GM18526 (cell line): ENCODE measurements around the gene CCDC158.

ENCODE experiments used
- POLR2A ChIP-seq: IDR thresholded peaks from 3 replicates; pipeline ENCODE4 v1.6.1; 2011; ENCODE audit not compliant: insufficient read length; ENCODE audit errors: extremely low read depth

The CCDC158 gene

DNA sequence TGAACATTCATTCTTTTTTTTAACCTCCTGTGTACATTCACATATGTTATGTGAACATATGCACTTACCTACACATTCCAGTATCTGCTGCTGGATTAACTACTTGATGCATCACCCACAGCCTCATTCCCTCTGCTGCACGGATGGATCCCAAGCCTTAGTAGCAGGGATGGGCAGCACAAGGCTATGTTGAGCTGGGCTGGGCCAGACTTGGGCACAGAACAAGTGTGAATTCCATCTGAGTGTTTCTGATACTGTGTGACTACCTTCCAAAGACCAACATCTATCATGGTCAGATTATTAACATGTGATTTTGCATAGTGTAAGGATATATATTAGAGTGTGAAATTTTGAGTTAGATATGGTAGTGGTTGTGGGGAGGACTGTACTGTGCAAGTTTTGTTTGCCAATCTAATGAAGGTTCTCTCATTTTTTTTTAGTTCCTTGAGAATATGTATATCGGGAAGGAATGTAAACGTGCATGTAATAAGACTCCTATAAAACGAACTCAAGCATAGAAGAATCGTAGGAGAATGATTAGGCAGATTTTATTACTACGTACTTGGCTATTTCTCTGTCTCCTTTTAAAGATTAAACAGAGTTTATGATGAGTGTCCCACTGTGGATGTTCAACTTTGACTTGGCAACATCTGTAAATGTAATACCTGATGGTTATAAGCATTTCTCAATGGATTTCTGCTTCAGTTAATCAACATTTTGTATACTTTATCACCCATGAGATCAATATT is 137.8 kb downstream of the CCDC158 start:
- TF ChIP-seq POLR2A, result no peak

DNA sequence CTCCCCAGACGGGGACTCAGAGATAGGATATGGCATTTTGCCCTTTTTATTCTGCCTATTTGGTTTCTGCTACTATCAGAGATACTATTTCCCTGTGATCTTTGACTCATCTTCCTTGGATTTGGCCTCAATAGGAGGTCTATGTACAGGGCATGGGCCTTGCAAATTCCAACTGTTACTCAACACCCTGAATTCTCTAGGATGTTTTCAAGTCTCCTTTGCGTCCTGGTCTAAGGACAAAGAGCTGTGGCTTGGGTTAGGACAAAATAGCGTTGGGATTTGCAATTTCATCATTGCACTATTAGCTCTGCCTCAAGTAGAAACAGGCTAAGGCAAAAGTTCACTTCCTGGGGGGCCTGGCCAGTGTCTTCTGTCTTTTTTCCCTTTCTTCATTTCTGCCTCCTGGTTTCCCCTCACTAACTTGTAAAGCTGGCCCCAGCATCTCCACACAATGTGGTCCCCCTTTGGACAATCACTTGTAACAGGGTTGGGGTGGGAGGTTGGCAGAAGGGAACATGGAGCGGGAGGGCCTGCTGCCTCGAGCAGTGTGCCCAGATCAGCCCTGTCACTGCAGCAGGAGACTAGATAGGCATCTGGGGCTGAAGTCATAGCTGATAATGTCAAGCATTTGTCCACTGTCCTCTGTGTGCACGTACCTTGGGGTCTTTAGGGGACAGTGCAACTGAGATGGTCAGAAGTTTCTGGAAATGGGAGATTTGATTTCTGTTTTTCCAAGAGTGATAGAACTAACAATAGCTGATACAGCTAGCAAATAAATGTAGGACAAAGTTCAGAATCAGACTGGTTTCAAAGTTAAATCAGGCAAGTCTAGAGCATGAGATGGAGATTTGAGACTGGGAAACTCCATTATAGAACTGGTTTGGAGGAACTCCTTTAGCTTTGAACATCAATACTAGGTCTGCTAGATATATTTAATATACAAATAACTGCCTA is 140.2 kb downstream of the CCDC158 start:
- no peak for TF ChIP-seq POLR2A

DNA sequence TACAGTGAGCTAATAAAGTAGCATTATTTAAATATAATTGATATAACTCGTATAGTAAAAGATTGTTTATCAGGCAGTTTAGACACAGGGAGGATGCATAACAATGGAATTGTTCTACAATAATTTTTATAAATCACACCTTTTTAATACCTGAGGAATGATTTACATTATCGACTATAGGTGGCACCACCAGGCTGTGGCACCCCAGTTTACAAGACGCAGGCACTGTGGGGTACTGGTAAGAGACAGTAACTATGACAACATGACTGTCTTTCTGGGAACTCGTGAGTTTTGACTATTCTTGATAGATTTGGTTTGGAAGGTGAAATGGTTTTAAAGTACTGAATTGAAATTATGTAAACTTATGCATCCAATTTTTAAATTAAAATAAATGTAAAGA is 141.5 kb downstream of the CCDC158 start:
- TF ChIP-seq POLR2A, result no peak

DNA sequence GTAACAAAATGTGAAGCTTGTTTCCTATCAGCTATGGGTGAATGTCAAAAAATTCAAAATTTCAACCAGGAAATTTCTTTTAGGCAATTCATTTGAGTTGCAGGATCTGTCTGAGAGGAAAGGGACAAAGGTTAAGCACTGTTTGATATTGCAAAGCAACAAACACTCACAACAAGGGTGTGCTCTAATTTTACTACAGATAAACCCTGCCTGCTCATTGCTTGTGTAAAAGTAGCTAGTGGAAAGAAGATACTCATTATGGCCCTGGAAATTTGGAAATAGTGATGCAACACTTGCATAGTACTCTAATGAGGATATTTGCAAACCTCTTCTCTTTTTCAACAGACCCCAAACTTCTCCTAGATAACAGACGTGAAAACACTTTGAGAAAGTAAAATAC is 142.4 kb downstream of the CCDC158 start:
- TF ChIP-seq POLR2A, result no peak

DNA sequence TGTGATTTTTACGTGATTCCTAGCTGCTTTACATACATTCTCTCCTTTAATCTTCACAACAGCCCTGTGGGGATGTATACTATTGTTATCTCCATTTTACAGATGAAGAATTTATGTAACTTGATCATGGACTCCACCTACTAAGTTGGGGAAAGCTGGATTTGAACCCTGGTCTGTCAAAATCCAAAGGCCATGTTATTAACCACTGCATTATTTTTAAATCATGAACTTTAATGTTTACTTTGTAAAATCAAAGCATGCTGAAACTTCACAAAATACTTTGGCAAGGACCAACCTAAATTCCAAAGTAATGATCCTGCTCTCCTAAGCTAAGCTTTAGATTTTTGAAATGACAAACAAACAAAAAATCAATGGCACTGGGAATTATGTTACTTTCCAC is 143.3 kb downstream of the CCDC158 start:
- TF ChIP-seq POLR2A, result no peak

DNA sequence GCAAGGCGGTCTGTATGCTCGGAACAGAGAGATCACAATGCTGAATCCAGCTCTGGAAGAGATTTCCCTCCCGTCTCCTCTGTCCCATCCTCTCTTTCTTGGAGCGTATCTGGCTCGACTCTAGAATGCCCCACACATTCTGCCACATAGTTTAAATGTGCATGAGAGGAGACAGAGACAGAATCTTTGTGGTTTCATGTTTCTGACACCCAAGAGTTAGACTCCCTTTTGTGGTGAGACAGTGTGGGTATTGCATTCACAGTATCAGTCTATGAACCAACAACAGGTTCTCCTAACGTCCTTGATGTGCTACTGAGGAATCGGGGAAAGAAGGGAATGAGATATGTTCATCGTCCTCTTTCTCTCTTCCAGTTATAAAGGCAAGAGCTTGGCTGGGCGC is 144.1 kb downstream of the CCDC158 start:
- TF ChIP-seq POLR2A, result no peak

DNA sequence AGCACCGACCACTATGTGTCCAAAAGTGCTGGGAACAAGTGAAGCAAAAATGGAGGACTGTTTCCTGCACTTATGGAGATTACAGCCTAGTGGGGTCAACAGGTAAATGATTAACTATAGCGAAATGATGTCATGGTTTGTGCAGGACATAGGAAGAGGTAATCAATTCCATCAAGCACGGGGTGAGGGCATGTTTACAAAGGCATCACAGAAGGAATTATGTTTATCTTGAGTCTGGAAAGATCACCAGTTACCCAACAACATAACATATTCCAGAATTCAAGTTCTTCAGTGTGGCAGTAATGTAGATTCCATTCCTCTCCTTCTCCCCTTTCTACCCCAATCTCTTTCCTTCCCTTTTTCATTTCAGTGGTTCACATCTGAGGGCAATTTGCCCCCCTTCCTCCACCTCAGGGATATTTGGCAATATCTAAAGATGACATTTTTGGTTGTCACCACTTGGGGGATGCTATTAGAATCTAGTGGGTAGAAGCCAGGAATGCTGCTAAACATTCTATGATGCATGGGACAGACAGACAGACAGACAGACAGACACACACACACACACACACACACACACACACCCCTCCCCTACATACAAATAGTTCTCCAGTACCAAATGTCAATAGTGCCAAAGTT is 145.3 kb downstream of the CCDC158 start:
- TF ChIP-seq POLR2A, result no peak

DNA sequence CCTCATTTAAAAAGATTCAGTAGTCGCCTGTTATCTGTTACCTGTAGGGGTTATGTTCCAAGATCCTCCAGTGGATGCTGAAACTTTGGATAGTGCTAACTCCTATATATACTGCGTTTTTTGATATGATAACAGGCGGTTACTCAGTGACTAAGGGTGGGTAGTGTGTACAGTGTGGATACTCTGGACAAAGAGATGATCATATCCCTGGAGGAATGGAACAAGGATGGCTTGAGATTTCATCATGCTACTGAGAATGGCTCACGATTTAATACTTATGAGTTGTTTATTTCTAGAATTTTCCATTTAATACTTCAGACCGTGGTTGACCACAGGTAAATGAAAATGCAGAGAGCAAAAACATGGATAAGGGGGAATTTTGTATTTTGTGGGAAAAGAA is 147.9 kb downstream of the CCDC158 start:
- no peak for TF ChIP-seq POLR2A

DNA sequence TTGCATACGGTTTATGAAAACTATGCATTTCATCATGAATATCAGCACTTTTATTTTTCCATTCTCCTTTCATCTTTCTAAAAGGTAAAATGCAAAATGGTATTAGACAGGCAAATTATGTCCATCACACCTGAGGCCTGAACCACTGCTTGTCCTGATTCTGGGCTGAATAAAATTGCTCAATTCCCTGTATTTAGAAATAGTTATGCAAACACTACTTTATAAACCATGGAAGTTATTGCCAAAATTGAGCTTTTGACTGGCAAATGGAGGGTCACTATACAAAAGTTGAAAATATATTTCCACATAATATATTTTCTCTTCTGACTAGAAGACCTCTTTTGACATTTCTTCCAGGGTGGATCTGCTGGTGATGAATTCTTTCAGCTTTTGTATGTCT is 148.4 kb downstream of the CCDC158 start:
- TF ChIP-seq POLR2A, result no peak

DNA sequence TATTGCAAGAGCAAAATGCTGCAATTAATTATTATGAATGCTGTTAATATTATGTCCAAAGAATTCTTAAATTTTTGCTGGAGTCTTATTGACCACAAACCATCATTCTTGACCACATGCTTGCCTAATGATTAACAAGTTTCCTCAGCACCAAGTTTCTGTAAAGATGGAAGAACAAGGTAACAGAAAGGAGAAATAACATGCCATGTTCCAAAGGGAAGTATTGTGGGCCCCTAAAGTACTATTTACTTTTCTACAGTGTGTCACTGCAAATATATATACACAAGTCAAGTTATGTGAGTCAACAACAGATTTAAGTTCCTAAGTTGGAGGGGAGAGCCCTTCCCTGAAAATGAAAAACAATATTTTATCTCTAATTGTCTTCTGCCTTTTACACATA is 148.9 kb downstream of the CCDC158 start:
- no peak for TF ChIP-seq POLR2A

DNA sequence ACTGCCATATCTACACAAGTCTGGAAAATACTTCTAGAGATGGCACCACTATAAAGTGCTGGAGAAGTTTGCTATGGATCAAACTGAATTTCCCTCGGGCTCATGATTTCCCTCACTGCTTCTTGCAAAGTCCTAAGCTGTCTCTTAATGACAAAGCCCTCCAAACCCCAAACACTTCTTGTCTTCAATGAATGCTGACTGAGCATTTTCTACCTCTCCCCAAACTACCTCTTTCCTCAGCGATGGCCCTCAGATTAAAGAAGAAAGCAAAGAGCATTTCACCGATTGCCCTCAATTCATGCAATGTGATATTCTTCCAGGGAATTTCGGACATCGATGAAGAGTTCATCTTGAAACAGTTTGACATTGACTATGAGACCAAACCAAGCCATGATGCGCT is 149.7 kb downstream of the CCDC158 start:
- TF ChIP-seq POLR2A, result no peak

DNA sequence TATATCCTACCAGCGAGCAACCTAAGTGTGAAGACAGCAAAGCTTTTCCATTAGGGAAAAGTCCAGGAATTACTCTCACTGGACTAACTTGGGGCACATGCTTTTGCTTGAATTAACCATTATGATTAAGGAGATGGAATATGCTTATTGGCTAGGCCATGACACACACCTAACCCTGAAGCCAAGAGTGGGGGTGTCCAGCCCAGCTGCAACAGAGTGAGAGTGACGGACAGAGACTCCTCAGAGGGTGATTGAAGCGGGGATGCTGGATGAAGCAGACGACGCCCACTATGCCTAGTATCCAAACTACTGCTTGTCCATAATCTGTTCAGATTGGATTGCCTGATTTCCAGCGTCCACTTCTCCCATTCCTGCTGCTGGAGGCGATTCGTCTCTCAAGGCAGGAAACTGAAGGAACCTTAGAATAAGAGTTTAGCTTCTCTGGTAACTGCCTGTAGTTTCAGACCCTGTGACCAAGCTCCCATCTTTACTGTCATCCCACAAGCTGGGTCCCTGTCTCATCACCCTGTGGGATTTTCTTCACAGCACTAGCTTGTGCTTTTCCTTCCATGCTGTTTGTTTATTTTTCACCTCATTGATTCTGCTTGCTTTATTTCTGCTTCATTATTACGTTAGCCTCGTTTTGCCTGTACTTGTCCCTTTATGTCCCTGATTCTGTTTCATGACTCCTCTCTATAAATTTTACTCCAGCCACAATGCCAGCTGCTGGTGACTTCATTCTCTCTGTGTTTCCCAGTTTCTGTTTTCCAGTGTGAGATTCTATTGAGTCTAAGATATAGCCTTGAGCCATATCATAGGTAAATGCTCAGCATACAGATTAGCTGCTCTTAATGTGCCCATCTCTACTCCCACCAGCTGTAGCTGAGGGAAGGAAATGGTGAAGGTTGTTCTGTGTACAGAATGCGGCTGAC is 150.4 kb downstream of the CCDC158 start:
- TF ChIP-seq POLR2A, result no peak

DNA sequence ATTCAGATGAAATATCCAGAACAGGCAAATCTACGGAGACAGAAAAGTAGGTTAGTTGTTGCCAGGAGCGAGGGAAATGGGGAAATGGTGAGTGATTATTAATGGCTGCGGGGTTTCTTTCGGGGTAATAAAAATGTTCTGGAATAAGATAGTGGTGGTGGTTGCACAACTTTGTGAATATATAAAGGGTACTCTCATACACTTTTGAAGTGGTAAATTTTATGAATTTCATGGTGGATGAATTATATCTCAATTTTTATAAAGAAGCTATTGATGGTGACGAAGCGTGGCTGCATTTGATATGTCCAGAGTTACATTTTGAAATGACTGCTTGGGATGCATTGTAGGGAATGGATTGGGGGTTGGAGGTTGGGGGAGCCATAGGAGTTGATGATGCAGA is 153.1 kb downstream of the CCDC158 start:
- no peak for TF ChIP-seq POLR2A

DNA sequence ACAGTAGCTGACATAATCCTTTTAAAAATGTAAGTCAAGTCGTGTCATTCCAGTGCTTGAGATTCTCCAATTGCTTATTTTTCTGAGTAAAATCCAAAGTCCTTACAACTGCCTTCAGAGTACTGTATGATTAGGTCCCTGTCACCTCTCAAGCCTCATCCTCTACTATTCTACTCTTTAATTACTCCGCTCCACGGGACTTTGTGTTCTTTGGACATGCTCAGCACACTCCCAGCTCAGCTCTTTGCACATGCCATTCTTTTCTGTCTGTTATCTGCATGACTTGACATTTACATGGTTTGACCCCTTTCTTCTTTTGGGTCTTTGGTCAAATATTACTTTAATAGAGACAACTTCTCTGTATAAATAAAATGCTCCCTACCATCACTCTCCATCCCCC is 154.3 kb downstream of the CCDC158 start:
- no peak for TF ChIP-seq POLR2A
